HepG2 (cell line): Measurements from ENCODE around the gene DNMT3A. TPM values are rescaled to one million over a fixed set of nuclear protein-coding genes. Genes with fewer than 3 reads are reported as not detected.
A peak's percentile ranks its signal among the peaks of the same experiment; 100 is the strongest.

Experiments used
- ATAC-seq: fragments of 200-7000 bp; cut with Tn5 transposase; 3 replicates; pipeline ENCODE4 v1.9.1; 2020; ENCODE audit warnings: mild to moderate bottlenecking, moderate library complexity
- BruUV-seq: library from RNA; stranded (reverse); fragments of 400-500 nt; replicated peaks from 2 replicates; lab custom pipeline; 2021; lab: Mats Ljungman, UMichigan
- CTCF ChIA-PET: fragments of 300-600 bp; formaldehyde crosslinking; extraction: SDS; loops from one replicate; lab custom pipeline; 2021; ENCODE audit warnings: low total read pairs, inconsistent platforms, low intra/inter-chr PET ratio; lab: Yijun Ruan, JAX
- POLR2A ChIA-PET: fragments of 350-600 bp; sonication (Branson Sonifier 250); formaldehyde crosslinking; loops from one replicate; lab custom pipeline; 2020; ENCODE audit warnings: antibody characterized with exemption, inconsistent platforms; lab: Yijun Ruan, JAX
- DNase-seq: peaks from one replicate; pipeline ENCODE4 v3.0.0-alpha.2; 2015; ENCODE audit warnings: low spot score
- FAIRE-seq: peaks from 3 replicates; lab custom pipeline; 2011; peaks lifted over from hg19 to GRCh38; lab: Jason Lieb, UNC
- H2AFZ ChIP-seq: one replicate; pipeline ENCODE4 v1.6.1; 2011; ENCODE audit warnings: low read length, inconsistent platforms
- H3K27ac ChIP-seq: fragments of 300-600 bp; 3 replicates; pipeline ENCODE4 v1.8.0; 2011; ENCODE audit warnings: mixed run types, mild to moderate bottlenecking, mixed read lengths, low read length, inconsistent platforms; ENCODE audit not compliant: insufficient read depth; ENCODE audit errors: extremely low read length
- H3K27me3 ChIP-seq, 2 experiments: fragments of 200-600 bp in 1 of 2; 2 replicates in 1 of 2; 3 replicates in 1 of 2; pipeline versions ENCODE4 v1.6.0 to v1.8.0; 2011; ENCODE audit warnings: low read length in 2 of 2, mild to moderate bottlenecking in 2 of 2, moderate library complexity in 2 of 2, inconsistent platforms in 1 of 2; ENCODE audit not compliant: insufficient read depth in 2 of 2, control insufficient read depth in 1 of 2
- H3K36me3 ChIP-seq, 2 experiments: fragments of 200-600 bp in 1 of 2; replicated peaks in 1 of 2; 2 replicates in 1 of 2; 3 replicates in 1 of 2; pipeline versions ENCODE4 v1.5.1 to v1.8.0; 2011; ENCODE audit warnings: low read length in 2 of 2, inconsistent platforms in 1 of 2; ENCODE audit not compliant: insufficient read depth in 2 of 2, control insufficient read depth in 1 of 2
- H3K4me1 ChIP-seq: 2 replicates; pipeline ENCODE4 v1.5.1; 2012; ENCODE audit warnings: low read length, inconsistent platforms; ENCODE audit not compliant: insufficient read depth
- H3K4me2 ChIP-seq: 2 replicates; pipeline ENCODE4 v1.6.0; 2011; ENCODE audit warnings: low read depth, low read length, inconsistent platforms
- H3K4me3 ChIP-seq, 3 experiments: fragments of 200-600 bp in 1 of 3; sonication (generic), shearing (Covaris generic) in 1 of 3; replicated peaks in 1 of 3; 2 replicates each; pipeline ENCODE4 v1.5.1; 2011 to 2016; ENCODE audit warnings: low read length in 3 of 3, inconsistent platforms in 2 of 3, low read depth in 2 of 3, mild to moderate bottlenecking in 2 of 3, control low read depth in 1 of 3, mixed read lengths in 1 of 3; ENCODE audit not compliant: insufficient read depth in 1 of 3
- H3K79me2 ChIP-seq: one replicate; pipeline ENCODE4 v1.6.1; 2011; ENCODE audit warnings: low read length, inconsistent platforms; ENCODE audit not compliant: insufficient read depth
- H3K9ac ChIP-seq: 2 replicates; pipeline ENCODE4 v1.6.0; 2011; ENCODE audit warnings: mild to moderate bottlenecking, low read depth, low read length, inconsistent platforms; ENCODE audit not compliant: insufficient read depth
- H3K9me3 ChIP-seq: 2 replicates; pipeline ENCODE4 v1.5.1; 2012; ENCODE audit warnings: mild to moderate bottlenecking, low read length
- H4K20me1 ChIP-seq: 2 replicates; pipeline ENCODE4 v1.6.0; 2011; ENCODE audit warnings: inconsistent platforms, mild to moderate bottlenecking, low read length, moderate library complexity; ENCODE audit not compliant: insufficient read depth
- BHLHE40 ChIP-seq: IDR thresholded peaks from 2 replicates; pipeline ENCODE4 v1.6.1; 2011; ENCODE audit warnings: low read length, improper control_type of control experiment
- HMGXB4 ChIP-seq, 2 experiments: sonication (generic) in 1 of 2; formaldehyde crosslinking in 1 of 2; IDR thresholded peaks; 2 replicates each; pipeline versions ENCODE4 v1.4.0 to v1.6.1; 2018 to 2020; ENCODE audit warnings: missing genetic modification reagents in 2 of 2, borderline replicate concordance in 1 of 2, low read depth in 1 of 2, mild to moderate bottlenecking in 1 of 2, missing biosample characterization in 1 of 2
- JARID2 ChIP-seq: sonication (generic); formaldehyde crosslinking; IDR thresholded peaks from 2 replicates; pipeline ENCODE4 v1.8.1; 2023; ENCODE audit warnings: missing genetic modification reagents, inconsistent platforms; ENCODE audit not compliant: insufficient replicate concordance
- LBX2 ChIP-seq: sonication (generic); formaldehyde crosslinking; IDR thresholded peaks from 2 replicates; pipeline ENCODE4 v1.5.0; 2020; ENCODE audit warnings: missing genetic modification reagents, mild to moderate bottlenecking, borderline replicate concordance
- RBFOX2 ChIP-seq: fragments of 200-400 bp; formaldehyde crosslinking; IDR thresholded peaks from 2 replicates; pipeline ENCODE4 v1.6.1; 2017; ENCODE audit warnings: low read depth, mild to moderate bottlenecking, low read length
- SATB2 ChIP-seq: sonication (generic); formaldehyde crosslinking; IDR thresholded peaks from 2 replicates; pipeline ENCODE4 v1.5.0; 2020; ENCODE audit warnings: missing genetic modification reagents
- SNAPC4 ChIP-seq: sonication (generic); formaldehyde crosslinking; IDR thresholded peaks from 2 replicates; pipeline ENCODE4 v1.4.0; 2020; ENCODE audit warnings: mild to moderate bottlenecking, missing genetic modification reagents
- UBTF ChIP-seq: sonication (generic); formaldehyde crosslinking; IDR thresholded peaks from 2 replicates; pipeline ENCODE4 v1.4.0; 2020; ENCODE audit warnings: mild to moderate bottlenecking, missing genetic modification reagents
- ZFP91 ChIP-seq: sonication (generic); formaldehyde crosslinking; IDR thresholded peaks from 2 replicates; pipeline ENCODE4 v1.9.0; 2022; ENCODE audit warnings: missing genetic modification reagents, mild to moderate bottlenecking, borderline replicate concordance
- ZNF629 ChIP-seq: sonication (generic); formaldehyde crosslinking; conservative IDR thresholded peaks from 2 replicates; pipeline ENCODE4 v1.5.0; 2020; ENCODE audit warnings: missing genetic modification reagents
- ZNF747 ChIP-seq: sonication (generic); formaldehyde crosslinking; IDR thresholded peaks from 2 replicates; pipeline ENCODE4 v1.8.1; 2023; ENCODE audit warnings: missing genetic modification reagents, mild to moderate bottlenecking, borderline replicate concordance
- WGBS: methylation state at CpG from one replicate; pipeline ENCODE4 v1.1.6; 2017; ENCODE audit warnings: low lambda C conversion rate; 5-methylcytosine and 5-hydroxymethylcytosine counted together
- in situ Hi-C: cut with HindIII; loops from 2 replicates; pipeline ENCODE4 v1.10.0; 2017; ENCODE audit warnings: low pct_unique_long_range_greater_than_20kb; ENCODE audit not compliant: extremely low pct_ligation_motif_present
- intact Hi-C: fragments of 100-400 bp; cut with micrococcal nuclease; formaldehyde crosslinking; loops from one replicate; pipeline ENCODE4 v1.10.0; 2022; ENCODE audit not compliant: unreplicated experiment
- polyA plus RNA-seq, 8 experiments: library from polyadenylated mRNA; depleted of rRNA in 3 of 8; stranded (reverse) in 7 of 8; unstranded in 1 of 8; fragments of >200 nt; fragmentation: Illumina TruSeq in 4 of 8; extraction: Trizol in 4 of 8; gene quantifications; 2 replicates each; pipeline versions ENCODE4 v1.2.1 to v1.2.3, GENCODE V29; 2011 to 2016; ENCODE audit warnings: low read depth in 4 of 8, missing spikeins in 1 of 8, mixed read lengths in 1 of 8; ENCODE audit not compliant: insufficient read depth in 1 of 8
- total RNA-seq, 5 experiments: library from RNA; depleted of rRNA; stranded (reverse); fragments of >200 nt; fragmentation: Illumina TruSeq; extraction: Trizol; gene quantifications; 2 replicates each; pipeline ENCODE4 v1.2.3, GENCODE V29; 2016; ENCODE audit warnings: low read depth in 1 of 5

The DNMT3A gene
- total and polyA plus RNA-seq, 2 of the 13 experiments (the other 11 are each of a cell fraction or from before 2014, with no cell fraction given): 14.7 to 29.1 TPM

- Histone ChIP-seq H3K4me1 (peaks cover 34% of the 10 kb centered on the region), H3K9me3 (no peaks in the 10 kb centered on the region), H3K4me2 (no peak overlapping the region), H4K20me1 (no peaks in the 10 kb centered on the region; the same call in 1 of the 2 replicates), H3K27ac (no peak overlapping the region), H2AFZ (no peak overlapping the region), H3K36me3 (peaks cover 38 to 62% of the 10 kb centered on the region in 2 experiments), H3K79me2 (peaks cover 26% of the 10 kb centered on the region), H3K4me3 (no peak overlapping the region), H3K27me3 (no peaks in the 10 kb centered on the region), H3K9ac (no peak overlapping the region)
- ChIA-PET POLR2A (no interaction called here), CTCF (no interaction called here)
- WGBS: 98% methylated on average over 18 of the region's 26 CpGs
- DNase-seq (no peak), ATAC-seq (no peak), FAIRE-seq (no peak)
- intact Hi-C loops: no loop called here
- BruUV-seq: no TSS peak
- in situ Hi-C loops: no loop called here
- TF ChIP-seq UBTF (CRISPR knock-in tag) (no peak), JARID2 (CRISPR knock-in tag) (no peak), SATB2 (CRISPR knock-in tag) (no peak), LBX2 (no peak), ZNF629 (CRISPR knock-in tag) (no peak), RBFOX2 (0 out of 2 replicates have a peak, but pooled peaks have one; percentile 36), BHLHE40 (no peak), ZNF747 (CRISPR knock-in tag) (no peak), SNAPC4 (CRISPR knock-in tag) (0 out of 2 replicates have a peak, but pooled peaks have one; percentile 11), ZFP91 (CRISPR knock-in tag) (no peak), HMGXB4 (CRISPR knock-in tag; IDR thresholded peaks at IDR 0.05; ENCODE audit: borderline replicate concordance in 1 of 2, low read depth in 1 of 2) (no peak)
These were observed 95.0 kb downstream of the DNMT3A start for GRCh38 chr2:25246558-25247290.
